Neural progenitor cell (in vitro differentiated cells): ENCODE results near the gene PTPRN2. TPM values are rescaled to one million over a fixed set of nuclear protein-coding genes. Genes with fewer than 3 reads are reported as not detected.
A peak's percentile ranks its signal among the peaks of the same experiment; 100 is the strongest.

Experiments
- DNase-seq: peaks from one replicate; pipeline ENCODE4 v3.0.0-alpha.2; 2016; ENCODE audit warnings: low spot score
- H2AFZ ChIP-seq: fragments of 200-600 bp; sonication (generic); replicated peaks from 2 replicates; pipeline ENCODE4 v1.6.1; 2016; ENCODE audit warnings: antibody characterized with exemption
- H3F3A ChIP-seq: fragments of 200-600 bp; sonication (generic); 2 replicates; pipeline ENCODE4 v1.6.1; 2016; ENCODE audit warnings: antibody characterized with exemption, low read depth
- H3K27ac ChIP-seq: fragments of 200-600 bp; sonication (generic); 2 replicates; pipeline ENCODE4 v1.5.1; 2016; ENCODE audit warnings: mild to moderate bottlenecking
- H3K27me3 ChIP-seq: fragments of 200-600 bp; sonication (generic); 2 replicates; pipeline ENCODE4 v1.6.1; 2016; ENCODE audit warnings: mild to moderate bottlenecking, moderate library complexity
- H3K36me3 ChIP-seq: fragments of 200-600 bp; sonication (generic); 2 replicates; pipeline ENCODE4 v1.5.1; 2016
- H3K4me1 ChIP-seq: fragments of 200-600 bp; sonication (generic); 2 replicates; pipeline ENCODE4 v1.6.1; 2016; ENCODE audit warnings: mixed run types
- H3K4me2 ChIP-seq: fragments of 200-600 bp; sonication (generic); 2 replicates; pipeline ENCODE4 v1.6.1; 2016
- H3K4me3 ChIP-seq: fragments of 200-600 bp; sonication (generic); 2 replicates; pipeline ENCODE4 v1.5.1; 2016
- H3K79me2 ChIP-seq: fragments of 200-600 bp; sonication (generic); 2 replicates; pipeline ENCODE4 v1.6.1; 2016; ENCODE audit warnings: low read depth
- H3K9ac ChIP-seq: fragments of 200-600 bp; sonication (generic); 2 replicates; pipeline ENCODE4 v1.6.1; 2016
- H3K9me3 ChIP-seq: fragments of 200-600 bp; sonication (generic); 2 replicates; pipeline ENCODE4 v1.5.1; 2016; ENCODE audit warnings: low read depth
- H4K20me1 ChIP-seq: fragments of 200-600 bp; sonication (generic); 2 replicates; pipeline ENCODE4 v1.6.1; 2016; ENCODE audit warnings: low read depth
- H3K27ac Mint-ChIP-seq: 3 replicates; pipeline ENCODE4 v1.8.0; 2021; ENCODE audit warnings: mixed read lengths
- H3K27me3 Mint-ChIP-seq: 2 replicates; pipeline ENCODE4 v1.8.0; 2022; ENCODE audit warnings: low read depth, mild to moderate bottlenecking, inconsistent platforms, moderate library complexity, mixed read lengths; ENCODE audit not compliant: insufficient read depth
- H3K36me3 Mint-ChIP-seq: 3 replicates; pipeline ENCODE4 v1.8.0; 2021; ENCODE audit warnings: mixed read lengths
- H3K4me1 Mint-ChIP-seq: 3 replicates; pipeline ENCODE4 v1.8.0; 2021; ENCODE audit warnings: mixed read lengths
- H3K4me3 Mint-ChIP-seq: 3 replicates; pipeline ENCODE4 v1.8.0; 2021; ENCODE audit warnings: mild to moderate bottlenecking, moderate library complexity, mixed read lengths
- H3K9me3 Mint-ChIP-seq: 3 replicates; pipeline ENCODE4 v1.8.0; 2020; ENCODE audit warnings: mixed read lengths
- CTCF ChIP-seq: fragments of 200-600 bp; sonication (generic); IDR thresholded peaks from 2 replicates; pipeline ENCODE4 v1.5.1; 2017; ENCODE audit warnings: antibody characterized with exemption, mild to moderate bottlenecking
- EZH2 ChIP-seq: fragments of 200-600 bp; sonication (generic); IDR thresholded peaks from 2 replicates; pipeline ENCODE4 v1.6.1; 2017; ENCODE audit warnings: antibody characterized with exemption, mild to moderate bottlenecking, moderate library complexity
- EZH2phosphoT487 ChIP-seq: fragments of 200-600 bp; sonication (generic); IDR thresholded peaks from 2 replicates; pipeline ENCODE4 v1.6.1; 2017; ENCODE audit warnings: antibody characterized with exemption
- total RNA-seq: library from RNA; depleted of rRNA; stranded (reverse); fragments of >200 nt; gene quantifications from 2 replicates; pipeline ENCODE4 v1.2.3, GENCODE V29; 2015; ENCODE audit warnings: low replicate concordance

The PTPRN2 gene
- total RNA-seq, 1 donor from 2014 or later, result 3.0 TPM

- no peak for DNase-seq
- Histone ChIP-seq H3K27ac (no peak overlapping the region), H3K9ac (no peak overlapping the region), H4K20me1 (no peaks in the 10 kb centered on the region), H3K4me3 (no peak overlapping the region), H3K27me3 (no peaks in the 10 kb centered on the region), H3K79me2 (no peaks in the 10 kb centered on the region), H2AFZ (no peak overlapping the region), H3K4me1 (peaks cover 13% of the 10 kb centered on the region), H3K9me3 (no peaks in the 10 kb centered on the region), H3K4me2 (no peak overlapping the region), H3F3A (peaks cover 7% of the 10 kb centered on the region), H3K36me3 (no peaks in the 10 kb centered on the region)
- H3K27me3 Mint-ChIP-seq, result peaks cover 5% of the 10 kb centered on the region
- no peak overlapping the region for H3K4me3 Mint-ChIP-seq
- peaks cover 16% of the 10 kb centered on the region for H3K4me1 Mint-ChIP-seq
- no peak for TF ChIP-seq CTCF
- TF ChIP-seq EZH2phosphoT487, result no peak
- TF ChIP-seq EZH2, result no peak
- H3K36me3 Mint-ChIP-seq, result peaks cover 2% of the 10 kb centered on the region
- peak overlapping the region; percentile 57 for H3K27ac Mint-ChIP-seq
- peaks cover 10% of the 10 kb centered on the region for H3K9me3 Mint-ChIP-seq
Observed at GRCh38 chr7:157927313-157927925, 660.2 kb downstream of the PTPRN2 start.

- peaks cover 10% of the 10 kb centered on the region for H3K4me1 ChIP-seq
- no peaks in the 10 kb centered on the region for H4K20me1 ChIP-seq
- H3F3A ChIP-seq, result peaks cover 7% of the 10 kb centered on the region
- no peak for DNase-seq
- TF ChIP-seq EZH2 (no peak), EZH2phosphoT487 (no peak), CTCF (no peak)
- H2AFZ ChIP-seq, result no peak overlapping the region
- H3K9ac ChIP-seq, result no peak overlapping the region
- Mint-ChIP-seq H3K4me1 (peaks cover 10% of the 10 kb centered on the region), H3K27ac (no peak overlapping the region), H3K9me3 (peaks cover 2% of the 10 kb centered on the region), H3K36me3 (no peaks in the 10 kb centered on the region), H3K4me3 (no peak overlapping the region), H3K27me3 (peaks cover 2% of the 10 kb centered on the region)
- H3K79me2 ChIP-seq, result no peaks in the 10 kb centered on the region
- H3K4me2 ChIP-seq, result no peak overlapping the region
- no peak overlapping the region for H3K27ac ChIP-seq
- H3K36me3 ChIP-seq, result no peaks in the 10 kb centered on the region
- H3K9me3 ChIP-seq, result no peaks in the 10 kb centered on the region
- no peak overlapping the region for H3K4me3 ChIP-seq
- H3K27me3 ChIP-seq, result no peaks in the 10 kb centered on the region
Observed at GRCh38 chr7:157926521-157927150, 661.0 kb downstream of the PTPRN2 start.

DNA sequence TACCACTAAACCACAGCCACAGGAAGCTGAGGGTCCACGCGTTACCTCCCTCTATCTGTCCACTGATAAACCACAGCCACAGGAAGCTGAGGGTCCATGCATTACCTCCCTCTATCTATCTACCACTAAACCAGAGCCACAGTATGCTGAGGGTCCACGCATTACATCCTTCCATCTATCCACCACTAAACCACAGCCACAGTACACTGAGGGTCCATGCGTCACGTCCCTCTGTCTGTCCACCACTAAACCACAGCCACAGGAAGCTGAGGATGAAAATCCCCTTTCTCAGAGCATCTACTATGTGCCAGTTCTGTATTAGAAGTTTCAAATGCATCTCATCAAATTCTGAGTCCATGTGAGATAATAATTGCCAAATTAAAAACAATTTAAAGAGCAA, 661.5 kb downstream of the PTPRN2 start:
- TF ChIP-seq EZH2phosphoT487, result no peak
- TF ChIP-seq CTCF, result no peak
- no peak for TF ChIP-seq EZH2
- Mint-ChIP-seq H3K4me1 (peaks cover 4% of the 10 kb centered on the region), H3K4me3 (no peak overlapping the region), H3K36me3 (no peaks in the 10 kb centered on the region), H3K27me3 (no peaks in the 10 kb centered on the region), H3K9me3 (peaks cover under 1% of the 10 kb centered on the region), H3K27ac (peak overlapping the region; percentile 55)
- H4K20me1 ChIP-seq, result no peaks in the 10 kb centered on the region
- no peaks in the 10 kb centered on the region for H3K36me3 ChIP-seq
- no peak overlapping the region for H3K9ac ChIP-seq
- no peak overlapping the region for H3K27ac ChIP-seq
- H3K9me3 ChIP-seq, result no peaks in the 10 kb centered on the region
- H3K4me2 ChIP-seq, result no peak overlapping the region
- peaks cover 4% of the 10 kb centered on the region for H3K4me1 ChIP-seq
- H2AFZ ChIP-seq, result no peak overlapping the region
- peaks cover 1% of the 10 kb centered on the region for H3F3A ChIP-seq
- no peaks in the 10 kb centered on the region for H3K79me2 ChIP-seq
- no peaks in the 10 kb centered on the region for H3K27me3 ChIP-seq
- DNase-seq, result no peak
- H3K4me3 ChIP-seq, result no peak overlapping the region
